NCI-H1092 treated with DMSO at 0.1 percent for 48 hours (cell line): ENCODE results near the gene LRIG3.

Source experiments
- DNase-seq: peaks from one replicate; lab custom pipeline; 2025; lab: John Stamatoyannopoulos, UW

LRIG3 gene, protein sequence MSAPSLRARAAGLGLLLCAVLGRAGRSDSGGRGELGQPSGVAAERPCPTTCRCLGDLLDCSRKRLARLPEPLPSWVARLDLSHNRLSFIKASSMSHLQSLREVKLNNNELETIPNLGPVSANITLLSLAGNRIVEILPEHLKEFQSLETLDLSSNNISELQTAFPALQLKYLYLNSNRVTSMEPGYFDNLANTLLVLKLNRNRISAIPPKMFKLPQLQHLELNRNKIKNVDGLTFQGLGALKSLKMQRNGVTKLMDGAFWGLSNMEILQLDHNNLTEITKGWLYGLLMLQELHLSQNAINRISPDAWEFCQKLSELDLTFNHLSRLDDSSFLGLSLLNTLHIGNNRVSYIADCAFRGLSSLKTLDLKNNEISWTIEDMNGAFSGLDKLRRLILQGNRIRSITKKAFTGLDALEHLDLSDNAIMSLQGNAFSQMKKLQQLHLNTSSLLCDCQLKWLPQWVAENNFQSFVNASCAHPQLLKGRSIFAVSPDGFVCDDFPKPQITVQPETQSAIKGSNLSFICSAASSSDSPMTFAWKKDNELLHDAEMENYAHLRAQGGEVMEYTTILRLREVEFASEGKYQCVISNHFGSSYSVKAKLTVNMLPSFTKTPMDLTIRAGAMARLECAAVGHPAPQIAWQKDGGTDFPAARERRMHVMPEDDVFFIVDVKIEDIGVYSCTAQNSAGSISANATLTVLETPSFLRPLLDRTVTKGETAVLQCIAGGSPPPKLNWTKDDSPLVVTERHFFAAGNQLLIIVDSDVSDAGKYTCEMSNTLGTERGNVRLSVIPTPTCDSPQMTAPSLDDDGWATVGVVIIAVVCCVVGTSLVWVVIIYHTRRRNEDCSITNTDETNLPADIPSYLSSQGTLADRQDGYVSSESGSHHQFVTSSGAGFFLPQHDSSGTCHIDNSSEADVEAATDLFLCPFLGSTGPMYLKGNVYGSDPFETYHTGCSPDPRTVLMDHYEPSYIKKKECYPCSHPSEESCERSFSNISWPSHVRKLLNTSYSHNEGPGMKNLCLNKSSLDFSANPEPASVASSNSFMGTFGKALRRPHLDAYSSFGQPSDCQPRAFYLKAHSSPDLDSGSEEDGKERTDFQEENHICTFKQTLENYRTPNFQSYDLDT

GRCh38 chr12:58920102-58920960 lies at the start of gene LRIG3:
Gene LRIG3, minus strand, starts transcription at chr12:58920504. Its CDS starts 269 bp downstream, at chr12:58920235.
- DNase-seq = peak; percentile 68

DNA sequence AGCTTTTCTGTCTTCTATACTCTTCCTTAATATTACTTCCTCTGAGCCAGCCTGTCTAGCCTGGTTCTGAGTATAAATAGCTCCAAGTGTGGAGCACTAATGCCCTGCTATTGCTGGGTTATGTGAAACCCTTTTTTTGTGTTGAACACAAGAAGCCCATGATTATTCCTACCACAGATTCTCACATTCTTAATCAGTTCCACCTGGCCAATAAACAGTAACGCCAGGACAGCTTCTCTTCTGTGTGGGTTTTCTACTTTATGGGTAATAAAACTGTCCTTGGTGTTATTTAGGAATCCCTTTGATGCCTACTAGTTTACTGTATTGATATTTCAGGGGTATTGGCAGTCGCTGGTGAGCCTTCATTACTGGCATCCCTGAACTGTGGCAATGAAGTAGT lies 48.9 kb upstream of the LRIG3 start:
- no peak for DNase-seq

- peak; percentile 7 for DNase-seq
These were observed 47.3 kb upstream of the LRIG3 start for GRCh38 chr12:58967561-58967960.

DNA sequence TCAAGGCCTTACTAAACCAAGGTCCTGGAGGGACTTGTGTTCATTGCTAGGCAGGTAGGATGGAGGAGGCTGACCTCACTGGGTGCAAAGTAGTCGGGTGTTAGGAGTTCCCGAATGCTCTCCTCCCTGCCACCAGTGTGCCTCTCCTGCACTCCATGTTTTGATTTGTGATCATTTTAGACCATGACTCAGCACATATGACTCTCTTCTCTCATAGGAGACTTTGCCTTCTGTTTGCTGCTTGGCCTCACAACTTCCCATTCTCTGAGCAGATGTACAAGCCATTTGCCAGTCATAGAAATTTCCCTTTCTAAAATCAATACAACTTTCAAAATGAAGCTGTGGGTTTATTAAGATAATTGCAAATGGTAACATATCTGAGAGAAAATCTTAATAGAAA lies 46.6 kb upstream of the LRIG3 start:
- no peak for DNase-seq

- DNase-seq = no peak
These were observed 45.3 kb upstream of the LRIG3 start for GRCh38 chr12:58965568-58965967.

DNA sequence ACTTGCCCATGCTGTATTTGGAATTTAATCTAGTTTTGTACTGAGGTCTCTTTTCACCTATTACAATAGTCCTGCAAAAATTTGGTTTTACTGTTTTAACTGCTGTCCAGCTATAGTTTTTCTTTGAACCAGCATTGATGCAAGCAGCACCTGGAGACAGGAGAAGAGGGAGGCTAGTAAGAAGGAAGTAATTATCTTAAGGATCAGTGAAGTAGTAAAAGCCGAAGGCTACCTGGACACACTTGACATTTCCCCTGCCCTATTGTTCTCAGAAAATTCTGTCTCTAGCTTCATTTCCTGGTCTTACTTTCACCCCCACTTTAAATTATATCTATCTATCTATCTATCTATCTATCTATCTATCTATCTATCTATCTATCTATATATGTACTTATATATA lies 43.5 kb upstream of the LRIG3 start:
- no peak for DNase-seq

GRCh38 chr12:58961906-58962305 lies 41.6 kb upstream of the LRIG3 start:
- no peak for DNase-seq

DNA sequence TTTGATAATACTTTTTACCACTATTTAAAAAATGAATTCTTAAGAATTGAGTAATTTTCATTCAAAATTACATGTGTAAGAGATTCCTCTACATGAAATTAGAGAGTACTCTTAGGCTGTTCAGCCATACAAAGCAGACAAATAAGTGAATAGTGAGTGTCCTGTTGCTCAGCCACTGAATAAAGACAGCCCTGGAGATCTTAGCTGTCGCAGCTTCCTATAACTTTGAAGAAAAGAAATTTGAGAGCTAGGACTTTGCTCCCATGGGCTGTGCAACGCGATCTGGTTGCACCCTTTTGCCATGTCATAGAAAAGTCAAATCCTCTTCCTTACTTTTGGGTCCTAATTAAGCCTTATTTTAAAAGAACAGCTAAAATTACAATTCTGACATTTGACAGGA lies 40.9 kb upstream of the LRIG3 start:
- no peak for DNase-seq

GRCh38 chr12:58959639-58960300 lies 39.5 kb upstream of the LRIG3 start:
- no peak for DNase-seq

- DNase-seq = no peak
These were observed 37.0 kb upstream of the LRIG3 start for GRCh38 chr12:58957298-58957697.

DNA sequence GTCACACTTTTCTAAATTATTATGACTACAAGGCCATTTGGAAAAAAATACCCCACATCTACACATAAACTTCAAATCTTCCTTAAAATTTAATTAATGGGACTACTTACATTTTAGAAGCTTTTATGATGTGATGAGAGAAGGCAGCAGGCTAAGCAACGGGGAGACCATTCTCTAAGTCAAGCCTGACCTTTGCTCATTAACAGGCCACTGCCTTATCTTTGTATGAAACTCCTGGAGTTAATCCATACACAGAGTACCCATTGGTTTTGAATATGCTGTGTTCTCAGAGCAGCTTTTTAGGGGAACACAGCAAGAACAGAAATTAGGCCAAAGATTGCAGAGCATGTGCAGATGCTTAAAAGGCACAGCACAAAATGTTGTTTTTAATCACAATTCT lies 35.5 kb upstream of the LRIG3 start:
- no peak for DNase-seq

- DNase-seq = no peak
These were observed 33.7 kb upstream of the LRIG3 start for GRCh38 chr12:58954002-58954401.

DNA sequence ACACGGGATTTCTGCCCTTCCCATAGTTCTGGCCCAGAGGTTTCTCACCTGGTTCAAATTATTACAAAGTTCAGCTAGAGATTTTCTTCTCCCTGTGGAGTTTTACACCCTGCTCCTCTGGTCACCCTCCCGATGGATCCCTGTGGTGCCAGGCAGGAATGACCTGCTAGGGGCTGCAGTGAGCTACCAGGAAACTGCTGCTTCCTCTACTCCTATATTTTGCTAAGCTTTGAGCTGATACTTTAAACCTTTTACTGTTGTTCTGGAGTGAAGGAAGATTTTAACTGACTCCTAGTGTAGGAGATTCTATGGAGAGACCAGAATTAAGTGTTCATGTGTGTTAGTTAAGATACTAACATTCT lies 30.4 kb upstream of the LRIG3 start:
- no peak for DNase-seq

DNA sequence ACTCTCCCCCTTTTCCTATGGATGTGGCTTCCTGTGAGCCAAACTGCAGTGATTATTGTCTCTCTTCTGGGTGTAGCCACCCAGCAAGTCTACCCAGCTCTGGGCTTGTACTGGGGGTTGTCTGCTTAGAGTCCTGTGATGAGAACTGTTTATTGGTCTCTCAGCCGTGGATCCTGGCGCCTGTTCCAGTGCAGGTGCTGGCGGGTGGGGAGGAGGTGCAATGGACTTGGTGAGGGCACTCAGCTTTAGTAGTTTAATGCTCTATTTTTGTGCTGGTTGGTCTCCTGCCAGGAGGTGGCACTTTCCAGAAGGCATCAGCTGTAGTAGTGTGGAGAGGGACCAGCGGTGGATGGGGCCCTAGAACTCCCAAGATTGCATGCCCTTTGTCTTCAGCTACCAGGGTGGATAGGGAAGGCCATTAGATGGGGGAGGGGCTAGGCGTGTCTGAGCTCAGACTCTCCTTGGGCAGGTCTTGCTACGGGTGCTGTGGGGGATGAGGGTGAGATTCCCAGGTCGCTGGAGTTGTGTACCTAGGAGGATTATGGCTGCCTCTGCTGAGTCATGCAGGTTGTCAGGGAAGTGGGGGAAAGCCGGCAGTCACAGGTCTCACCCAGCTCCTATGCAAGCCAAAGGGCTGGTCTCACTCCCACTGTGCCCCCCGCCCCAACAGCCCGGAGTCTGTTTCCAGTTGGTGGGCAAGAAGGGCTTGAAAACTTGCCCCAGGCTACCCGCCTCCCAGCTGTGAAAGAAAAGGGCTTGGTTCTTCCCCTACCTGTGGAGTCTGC lies 29.8 kb upstream of the LRIG3 start:
- DNase-seq = peak; percentile 6

DNA sequence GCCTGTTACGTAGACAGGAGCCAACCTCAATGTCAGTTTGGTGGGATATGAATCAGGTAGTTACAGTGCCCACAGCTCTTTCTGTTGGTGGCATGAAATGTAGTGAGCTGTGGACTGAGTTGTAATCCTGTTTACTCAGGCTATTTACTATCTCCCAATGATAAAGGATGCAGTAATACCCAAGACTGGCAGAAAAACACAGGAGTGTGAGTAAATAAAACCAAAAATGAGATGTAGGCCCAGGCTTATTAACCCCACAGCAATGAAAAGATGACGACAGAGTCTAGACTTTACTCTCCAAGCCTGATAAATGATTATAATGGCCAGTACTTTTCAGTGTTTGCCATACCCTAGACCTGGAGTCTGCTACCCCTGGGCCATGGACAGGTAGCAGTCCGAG lies 22.8 kb upstream of the LRIG3 start:
- DNase-seq = no peak

DNA sequence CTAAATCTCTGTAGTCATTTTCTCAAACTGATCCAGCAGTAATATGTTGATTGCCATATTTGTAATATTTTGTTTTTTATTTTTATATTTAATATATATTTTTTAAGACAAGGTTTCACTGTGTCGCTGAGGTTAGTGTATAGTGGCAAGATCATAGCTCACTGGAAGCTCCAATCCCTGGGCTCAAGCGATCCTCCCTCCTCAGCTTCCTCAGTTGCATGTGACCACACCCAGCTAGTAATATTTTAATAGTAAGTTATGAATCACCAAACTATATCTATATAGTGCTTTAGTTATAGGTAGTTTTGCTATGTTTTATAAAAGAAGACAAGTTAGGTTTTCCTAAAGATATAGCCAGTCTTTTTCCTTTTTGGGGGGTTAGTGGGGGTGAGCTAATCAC lies 22.0 kb upstream of the LRIG3 start:
- DNase-seq = no peak

GRCh38 chr12:58939399-58940100 lies 19.2 kb upstream of the LRIG3 start:
- no peak for DNase-seq

GRCh38 chr12:58938440-58938839 lies 18.1 kb upstream of the LRIG3 start:
- DNase-seq = no peak

DNA sequence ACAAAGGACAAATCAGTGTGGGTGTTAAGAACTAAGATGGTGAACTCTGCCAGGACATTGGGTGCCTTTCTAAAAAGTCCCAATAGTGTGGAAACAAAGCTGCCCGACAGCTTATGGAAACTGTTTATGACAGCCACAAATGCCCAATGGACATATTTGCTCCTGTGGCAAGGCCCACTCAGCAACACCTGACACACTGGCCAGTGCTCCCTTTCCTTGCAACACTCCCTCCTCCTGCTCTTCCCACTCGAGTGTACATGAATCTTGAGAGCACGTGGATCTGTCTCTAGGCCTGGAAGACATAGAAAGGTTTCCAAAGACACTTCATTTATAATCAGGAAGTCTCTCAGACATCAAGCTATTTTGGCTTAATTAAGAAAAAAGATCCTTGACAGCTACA lies 14.2 kb upstream of the LRIG3 start:
- no peak for DNase-seq
